Activated T-helper 17 cell treated with anti-CD3 and anti-CD28 coated beads, Interleukin-2, amount 50 U/mL, for 72 hours (primary cell): Measurements from ENCODE around the gene NUP214. TPM values are rescaled to one million over a fixed set of nuclear protein-coding genes. Genes with fewer than 3 reads are reported as not detected.

ENCODE experiments used
- ATAC-seq: fragments of 150-1000 bp; cut with Tn5 transposase; replicated peaks from 2 replicates; pipeline ENCODE4 v1.10.0; 2021; ENCODE audit warnings: mild to moderate bottlenecking, moderate library complexity
- H3K27ac Mint-ChIP-seq: one replicate; pipeline ENCODE4 v1.8.0; 2022; ENCODE audit warnings: mixed read lengths
- H3K27me3 Mint-ChIP-seq: one replicate; pipeline ENCODE4 v1.8.0; 2022; ENCODE audit warnings: mixed read lengths
- H3K36me3 Mint-ChIP-seq: one replicate; pipeline ENCODE4 v1.8.0; 2022; ENCODE audit warnings: low read depth, mild to moderate bottlenecking, mixed read lengths
- H3K4me1 Mint-ChIP-seq: one replicate; pipeline ENCODE4 v1.8.0; 2022; ENCODE audit warnings: mixed read lengths
- H3K4me3 Mint-ChIP-seq: one replicate; pipeline ENCODE4 v1.8.0; 2022; ENCODE audit warnings: mild to moderate bottlenecking, mixed read lengths
- H3K9me3 Mint-ChIP-seq: one replicate; pipeline ENCODE4 v1.8.0; 2022; ENCODE audit warnings: mixed read lengths
- total RNA-seq, 2 donors: library from RNA; stranded (reverse); gene quantifications; one replicate each; pipeline ENCODE4 v1.2.3, GENCODE V29; 2022

NUP214 gene
- 10 to 100 TPM; 63.8 to 71.8 TPM for total RNA-seq

DNA sequence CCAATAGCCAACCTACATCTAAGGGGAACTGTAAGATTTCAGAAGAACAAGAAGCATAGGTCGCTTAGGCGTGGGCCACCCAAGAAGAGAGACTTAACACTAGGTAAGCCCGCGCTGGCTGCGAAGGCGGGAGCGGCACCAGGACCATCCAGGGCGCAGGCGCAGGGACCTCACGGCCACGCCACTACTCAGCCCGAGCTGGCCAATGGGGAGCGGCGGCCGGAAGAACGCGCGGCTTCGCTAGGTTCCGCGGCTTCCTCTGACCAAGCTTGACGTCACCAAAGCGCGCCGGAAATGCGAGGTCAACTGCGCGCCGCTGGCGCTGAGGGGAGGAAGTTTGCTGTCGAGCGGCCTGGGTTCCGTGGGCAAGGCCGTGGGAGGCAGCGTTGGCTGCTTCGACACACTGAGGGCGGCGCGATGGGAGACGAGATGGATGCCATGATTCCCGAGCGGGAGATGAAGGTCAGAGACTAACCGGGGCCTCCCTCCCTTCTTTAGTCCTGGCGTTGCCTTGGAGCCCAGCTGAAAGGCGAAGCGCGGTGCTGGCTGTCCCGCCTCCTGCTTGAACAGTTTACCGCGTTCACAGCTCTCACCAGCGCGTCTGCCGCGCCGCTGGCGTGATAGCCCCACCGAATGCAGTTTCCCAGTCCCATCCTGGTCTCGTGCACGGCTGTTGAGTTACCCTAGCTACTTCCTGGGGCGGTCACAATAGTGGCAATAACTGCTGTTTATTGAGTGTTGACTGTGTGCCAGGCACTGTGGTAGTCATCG, at the start of gene NUP214:
Gene NUP214, plus strand, starts transcription at position 299 of the 771 bp plus-strand sequence. Its CDS starts 119 bp downstream, at position 418.
- peak within 1 kb of the TSS; percentile 96 for H3K27ac Mint-ChIP-seq
- H3K4me1 Mint-ChIP-seq, result peaks cover 4% of the 10 kb centered on the region
- H3K4me3 Mint-ChIP-seq, result peak within 1 kb of the TSS; percentile 95
- H3K9me3 Mint-ChIP-seq, result no peaks in the 10 kb centered on the region
- ATAC-seq, result peak; percentile 99
- H3K36me3 Mint-ChIP-seq, result peaks cover 47% of the 10 kb centered on the region
- H3K27me3 Mint-ChIP-seq, result no peaks in the 10 kb centered on the region

GRCh38 chr9:131076347-131077195, 48.8 kb upstream of the NUP214 start:
- H3K9me3 Mint-ChIP-seq, result no peaks in the 10 kb centered on the region
- no peak for ATAC-seq
- no peak overlapping the region for H3K4me3 Mint-ChIP-seq
- no peaks in the 10 kb centered on the region for H3K27me3 Mint-ChIP-seq
- H3K4me1 Mint-ChIP-seq, result no peaks in the 10 kb centered on the region
- no peaks in the 10 kb centered on the region for H3K36me3 Mint-ChIP-seq
- no peak overlapping the region for H3K27ac Mint-ChIP-seq

DNA sequence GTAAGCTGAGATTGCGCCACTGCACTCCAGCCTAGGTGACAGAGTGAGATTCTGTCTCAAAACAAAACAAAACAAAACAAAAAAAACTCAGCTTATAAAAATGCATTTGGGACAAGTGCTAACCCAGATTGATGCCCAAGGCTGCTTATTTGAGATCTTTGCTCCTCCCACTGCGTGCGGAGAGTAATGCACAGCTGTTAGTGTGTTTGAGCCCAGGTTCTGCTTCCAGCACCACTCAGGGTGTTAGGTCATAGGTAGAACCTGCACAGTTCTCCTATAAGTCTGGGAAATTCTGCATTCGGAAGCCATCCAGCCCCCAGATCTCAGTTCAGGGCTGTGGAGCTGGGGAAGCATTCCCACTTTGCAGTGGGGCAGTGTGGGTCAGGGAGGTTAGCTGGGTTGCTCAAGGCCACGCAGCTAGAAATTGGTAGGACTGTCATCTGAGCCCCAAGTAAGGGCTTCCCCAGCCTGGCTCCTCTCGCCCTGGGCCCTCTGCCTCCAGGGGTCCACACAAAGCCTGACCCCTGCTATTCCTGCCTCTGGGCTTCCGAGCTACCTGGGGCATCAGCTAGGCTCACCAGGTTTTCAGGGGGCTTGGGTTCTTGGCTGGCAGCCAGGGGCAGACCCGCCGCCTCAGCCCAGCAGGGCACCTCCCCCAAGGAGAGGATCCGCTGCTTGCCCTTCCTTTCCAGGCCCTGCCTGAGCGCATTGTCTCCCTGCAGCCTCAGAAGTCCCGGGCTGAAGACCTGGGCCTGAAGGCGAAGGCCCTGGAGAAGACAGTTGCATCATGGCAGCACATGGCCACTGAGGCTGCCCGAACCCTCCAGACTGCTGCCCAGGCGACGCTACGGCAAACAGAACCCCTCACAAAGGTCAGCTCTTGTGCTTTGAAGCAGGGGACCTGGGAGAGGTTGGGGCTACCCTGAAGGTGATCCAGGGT, 46.7 kb upstream of the NUP214 start:
- Mint-ChIP-seq H3K27ac (no peak overlapping the region), H3K4me3 (no peak overlapping the region), H3K36me3 (no peaks in the 10 kb centered on the region), H3K9me3 (no peaks in the 10 kb centered on the region), H3K4me1 (no peaks in the 10 kb centered on the region), H3K27me3 (no peaks in the 10 kb centered on the region)
- ATAC-seq, result no peak

- no peak for ATAC-seq
- H3K27me3 Mint-ChIP-seq, result peaks cover 3% of the 10 kb centered on the region
- no peaks in the 10 kb centered on the region for H3K36me3 Mint-ChIP-seq
- H3K4me3 Mint-ChIP-seq, result no peak overlapping the region
- H3K9me3 Mint-ChIP-seq, result no peaks in the 10 kb centered on the region
- no peak overlapping the region for H3K27ac Mint-ChIP-seq
- no peaks in the 10 kb centered on the region for H3K4me1 Mint-ChIP-seq
Measured at GRCh38 chr9:131080589-131080988, 44.8 kb upstream of the NUP214 start.

DNA sequence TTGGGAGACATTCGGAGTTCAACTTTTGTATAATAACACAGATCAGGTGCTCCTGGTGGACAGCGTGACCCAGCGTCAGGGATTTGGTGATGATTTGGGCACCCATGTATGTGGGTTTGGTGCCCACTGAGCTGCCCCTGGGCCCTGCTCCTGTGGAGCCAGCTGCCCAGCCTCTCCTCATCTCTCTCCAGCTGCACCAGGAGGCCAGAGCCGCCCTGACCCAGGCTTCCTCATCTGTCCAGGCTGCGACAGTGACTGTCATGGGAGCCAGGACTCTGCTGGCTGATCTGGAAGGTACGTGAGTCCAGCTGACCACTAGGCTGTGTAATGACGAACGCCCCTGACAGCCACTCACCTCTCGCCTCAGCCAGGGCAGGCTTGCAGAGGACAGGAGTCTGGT, 43.5 kb upstream of the NUP214 start:
- Mint-ChIP-seq H3K9me3 (no peaks in the 10 kb centered on the region), H3K4me1 (no peaks in the 10 kb centered on the region), H3K4me3 (no peak overlapping the region), H3K27ac (no peak overlapping the region), H3K27me3 (peaks cover 3% of the 10 kb centered on the region), H3K36me3 (no peaks in the 10 kb centered on the region)
- no peak for ATAC-seq

GRCh38 chr9:131082774-131083512, 42.4 kb upstream of the NUP214 start:
- ATAC-seq, result no peak
- H3K27me3 Mint-ChIP-seq, result peaks cover 3% of the 10 kb centered on the region
- H3K9me3 Mint-ChIP-seq, result no peaks in the 10 kb centered on the region
- no peak overlapping the region for H3K4me3 Mint-ChIP-seq
- H3K4me1 Mint-ChIP-seq, result no peaks in the 10 kb centered on the region
- H3K27ac Mint-ChIP-seq, result no peak overlapping the region
- H3K36me3 Mint-ChIP-seq, result no peaks in the 10 kb centered on the region

- H3K4me1 Mint-ChIP-seq, result no peaks in the 10 kb centered on the region
- no peak overlapping the region for H3K27ac Mint-ChIP-seq
- no peak overlapping the region for H3K4me3 Mint-ChIP-seq
- ATAC-seq, result no peak
- H3K27me3 Mint-ChIP-seq, result peaks cover 3% of the 10 kb centered on the region
- H3K36me3 Mint-ChIP-seq, result no peaks in the 10 kb centered on the region
- no peaks in the 10 kb centered on the region for H3K9me3 Mint-ChIP-seq
Measured at GRCh38 chr9:131084661-131085369, 40.6 kb upstream of the NUP214 start.

DNA sequence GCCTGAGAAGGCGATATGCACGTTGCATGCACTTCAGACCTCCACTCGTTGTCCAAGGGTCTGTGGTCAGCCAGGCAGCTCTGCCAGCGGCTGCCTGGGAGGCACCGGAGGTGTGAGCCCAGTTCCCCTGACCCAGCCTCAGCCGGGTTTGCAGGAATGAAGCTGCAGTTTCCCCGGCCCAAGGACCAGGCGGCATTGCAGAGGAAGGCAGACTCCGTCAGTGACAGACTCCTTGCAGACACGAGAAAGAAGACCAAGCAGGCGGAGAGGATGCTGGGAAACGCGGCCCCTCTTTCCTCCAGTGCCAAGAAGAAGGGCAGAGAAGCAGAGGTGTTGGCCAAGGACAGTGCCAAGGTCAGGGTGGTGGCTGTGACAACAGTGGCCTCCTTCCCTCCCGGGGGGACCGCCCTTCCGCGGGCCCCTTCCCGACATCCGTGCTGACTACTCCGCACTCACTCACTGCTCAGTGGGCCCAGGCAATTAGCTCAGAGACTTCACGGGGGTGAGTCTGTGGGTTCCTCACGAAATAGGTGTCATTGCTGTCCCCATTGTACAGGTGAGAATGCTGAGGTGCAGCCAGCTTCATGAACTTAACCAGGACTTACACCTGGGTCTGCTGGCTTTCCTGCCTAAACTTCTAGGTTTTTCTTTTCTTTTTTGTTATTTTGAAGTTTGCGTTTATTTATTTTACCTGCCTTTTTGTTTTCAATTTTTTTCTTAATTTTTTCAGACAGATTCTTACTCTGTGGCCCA, 39.8 kb upstream of the NUP214 start:
- Mint-ChIP-seq H3K27me3 (peaks cover 3% of the 10 kb centered on the region), H3K9me3 (no peaks in the 10 kb centered on the region), H3K36me3 (no peaks in the 10 kb centered on the region), H3K4me3 (no peak overlapping the region), H3K27ac (no peak overlapping the region), H3K4me1 (no peaks in the 10 kb centered on the region)
- ATAC-seq, result no peak

DNA sequence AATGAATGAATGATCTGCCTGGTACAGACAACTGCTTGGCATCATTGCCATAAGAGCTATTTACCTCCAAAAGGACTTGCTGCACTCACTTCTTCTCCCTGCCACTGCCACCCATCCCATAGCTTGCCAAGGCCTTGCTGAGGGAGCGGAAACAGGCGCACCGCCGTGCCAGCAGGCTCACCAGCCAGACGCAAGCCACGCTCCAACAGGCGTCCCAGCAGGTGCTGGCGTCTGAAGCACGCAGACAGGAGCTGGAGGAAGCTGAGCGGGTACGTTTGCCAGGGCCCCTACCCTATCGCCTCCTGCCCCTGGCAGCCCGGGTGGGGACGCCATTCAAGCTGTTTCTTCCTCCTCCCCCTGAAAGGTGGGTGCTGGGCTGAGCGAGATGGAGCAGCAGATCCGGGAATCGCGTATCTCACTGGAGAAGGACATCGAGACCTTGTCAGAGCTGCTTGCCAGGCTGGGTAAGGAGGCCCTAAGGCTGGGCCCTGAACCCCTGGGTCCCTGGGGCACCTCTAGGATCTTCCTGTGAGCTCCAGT, 38.0 kb upstream of the NUP214 start:
- no peaks in the 10 kb centered on the region for H3K36me3 Mint-ChIP-seq

DNA sequence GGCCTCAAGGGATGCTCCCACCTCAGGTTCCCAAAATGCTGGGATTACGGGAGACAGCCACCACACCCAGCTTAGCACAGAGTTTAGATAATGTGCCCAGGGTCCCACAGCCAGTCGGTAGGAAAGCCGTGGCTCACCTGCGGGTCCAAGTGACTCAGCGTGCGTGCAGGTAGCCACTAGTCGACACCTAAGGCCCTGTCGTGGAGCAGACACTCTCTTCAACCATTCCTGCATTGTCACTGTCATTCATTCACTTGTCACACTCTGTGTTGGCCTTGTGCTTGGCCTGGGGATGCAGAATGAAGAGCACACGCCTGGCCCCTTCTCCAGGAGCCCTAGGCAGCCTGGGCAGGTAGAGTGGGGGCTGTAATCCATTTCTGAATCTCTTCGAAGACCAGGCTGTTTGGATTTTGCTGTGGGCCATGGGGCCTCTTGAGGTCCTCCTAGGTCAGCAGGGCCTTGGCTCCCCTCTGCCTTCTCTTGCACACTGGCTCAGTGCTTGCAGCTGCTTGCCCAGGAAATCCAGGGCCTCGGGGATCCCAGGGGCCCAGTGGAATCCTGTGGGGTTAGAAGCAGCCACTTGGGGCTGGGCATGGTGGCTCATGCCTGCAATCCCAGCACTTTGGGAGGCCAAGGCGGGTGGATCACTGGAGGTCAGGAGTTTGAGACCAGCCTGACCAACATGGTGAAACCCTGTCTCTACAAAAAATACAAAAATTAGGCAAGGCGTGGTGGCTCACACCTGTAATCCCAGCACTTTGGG, 35.2 kb upstream of the NUP214 start:
- Mint-ChIP-seq H3K36me3 (no peaks in the 10 kb centered on the region), H3K27ac (no peak overlapping the region), H3K4me1 (no peaks in the 10 kb centered on the region), H3K4me3 (no peak overlapping the region), H3K27me3 (peaks cover 10% of the 10 kb centered on the region), H3K9me3 (no peaks in the 10 kb centered on the region)
- no peak for ATAC-seq

More for the DNA sequence above, 38.0 kb upstream of the NUP214 start:
- H3K9me3 Mint-ChIP-seq, result no peaks in the 10 kb centered on the region
- no peak overlapping the region for H3K4me3 Mint-ChIP-seq
- ATAC-seq, result no peak
- peaks cover 3% of the 10 kb centered on the region for H3K27me3 Mint-ChIP-seq
- no peak overlapping the region for H3K27ac Mint-ChIP-seq
- H3K4me1 Mint-ChIP-seq, result no peaks in the 10 kb centered on the region

- Mint-ChIP-seq H3K4me1 (peaks cover 4% of the 10 kb centered on the region), H3K9me3 (no peaks in the 10 kb centered on the region), H3K27me3 (peaks cover 17% of the 10 kb centered on the region), H3K4me3 (no peak overlapping the region), H3K36me3 (no peaks in the 10 kb centered on the region), H3K27ac (no peak overlapping the region)
- ATAC-seq, result no peak
Measured at GRCh38 chr9:131091352-131091992, 33.9 kb upstream of the NUP214 start.
